H7 (cell line): Measurements from ENCODE around the gene ZNF438. TPM values are rescaled to one million over a fixed set of nuclear protein-coding genes. Genes with fewer than 3 reads are reported as not detected.
A peak's percentile ranks its signal among the peaks of the same experiment; 100 is the strongest.
"Not testable (repeated sequence)": the region's sequence is repeated elsewhere in the genome, so short reads cannot be mapped to it uniquely, and the experiment has no call there.

Experiments
- DNase-seq: peaks from one replicate; pipeline ENCODE4 v3.0.0; 2012
- H3K27me3 ChIP-seq: 2 replicates; pipeline ENCODE4 v1.6.0; 2011; ENCODE audit warnings: mild to moderate bottlenecking, low read length; ENCODE audit not compliant: control insufficient read depth, insufficient read depth
- H3K36me3 ChIP-seq: replicated peaks from 2 replicates; pipeline ENCODE4 v1.5.1; 2011; ENCODE audit warnings: low read length; ENCODE audit not compliant: control insufficient read depth, insufficient read depth
- H3K4me3 ChIP-seq: 2 replicates; pipeline ENCODE4 v1.5.1; 2011; ENCODE audit warnings: low read depth, mild to moderate bottlenecking, control low read depth, low read length, moderate library complexity; ENCODE audit not compliant: insufficient read depth
- total RNA-seq: library from RNA; depleted of rRNA; stranded (reverse); fragments of >200 nt; shearing (Covaris generic); gene quantifications from 2 replicates; pipeline ENCODE4 v1.2.3, GENCODE V29; 2014

ZNF438 gene
- total RNA-seq, 1 experiment from 2014 or later = 2.3 TPM

- no peak for DNase-seq
- Histone ChIP-seq H3K4me3 (no peak overlapping the region), H3K36me3 (no peaks in the 10 kb centered on the region), H3K27me3 (peaks cover 4% of the 10 kb centered on the region)
Observed at GRCh38 chr10:31033147-31033546, 1.5 kb upstream of the ZNF438 start.

GRCh38 chr10:31032258-31033132, 830 bp upstream of the ZNF438 start:
- Histone ChIP-seq H3K36me3 (no peaks in the 10 kb centered on the region), H3K27me3 (peaks cover 4% of the 10 kb centered on the region), H3K4me3 (peak overlapping the region; percentile 82)
- DNase-seq = peak; percentile 96

- no peak for DNase-seq
- Histone ChIP-seq H3K4me3 (peak overlapping the region; percentile 82), H3K27me3 (peaks cover 4% of the 10 kb centered on the region), H3K36me3 (no peaks in the 10 kb centered on the region)
Observed at GRCh38 chr10:31031205-31031557, 484 bp downstream of the ZNF438 start.

GRCh38 chr10:31030800-31031199, 865 bp downstream of the ZNF438 start:
- no peak for DNase-seq
- peaks cover 4% of the 10 kb centered on the region for H3K27me3 ChIP-seq

GRCh38 chr10:31030260-31030659, 1.4 kb downstream of the ZNF438 start:
- H3K36me3 ChIP-seq = no peaks in the 10 kb centered on the region
- peaks cover 4% of the 10 kb centered on the region for H3K27me3 ChIP-seq
- no peak overlapping the region for H3K4me3 ChIP-seq
- DNase-seq = no peak

More at GRCh38 chr10:31030800-31031199, 865 bp downstream of the ZNF438 start:
- Histone ChIP-seq H3K36me3 (no peaks in the 10 kb centered on the region), H3K4me3 (peak overlapping the region; percentile 82)

GRCh38 chr10:31028081-31028480, 3.6 kb downstream of the ZNF438 start:
- Histone ChIP-seq H3K27me3 (no peaks in the 10 kb centered on the region; the same call in none of the 2 replicates), H3K4me3 (no peak overlapping the region), H3K36me3 (no peaks in the 10 kb centered on the region)
- no peak for DNase-seq

- not testable (repeated sequence) for H3K36me3 ChIP-seq
Observed at GRCh38 chr10:31026279-31026678, 5.4 kb downstream of the ZNF438 start.

GRCh38 chr10:31025142-31025541, 6.5 kb downstream of the ZNF438 start:
- no peak for DNase-seq
- no peaks in the 10 kb centered on the region for H3K36me3 ChIP-seq
- H3K4me3 ChIP-seq = no peak overlapping the region
- no peaks in the 10 kb centered on the region; the same call in 1 of the 2 replicates for H3K27me3 ChIP-seq

More at GRCh38 chr10:31026279-31026678, 5.4 kb downstream of the ZNF438 start:
- not testable (repeated sequence) for H3K27me3 ChIP-seq, DNase-seq, H3K4me3 ChIP-seq

- no peak for DNase-seq
- Histone ChIP-seq H3K36me3 (no peaks in the 10 kb centered on the region), H3K27me3 (no peaks in the 10 kb centered on the region), H3K4me3 (no peak overlapping the region)
Observed at GRCh38 chr10:31023558-31023957, 8.1 kb downstream of the ZNF438 start.

- Histone ChIP-seq H3K4me3 (no peak overlapping the region), H3K27me3 (no peaks in the 10 kb centered on the region)
- no peak for DNase-seq
Observed at GRCh38 chr10:31020209-31020608, 11.5 kb downstream of the ZNF438 start.

GRCh38 chr10:31018962-31019361, 12.7 kb downstream of the ZNF438 start:
- Histone ChIP-seq H3K4me3 (no peak overlapping the region), H3K36me3 (no peaks in the 10 kb centered on the region), H3K27me3 (no peaks in the 10 kb centered on the region)
- no peak for DNase-seq

More at GRCh38 chr10:31020209-31020608, 11.5 kb downstream of the ZNF438 start:
- no peaks in the 10 kb centered on the region for H3K36me3 ChIP-seq

GRCh38 chr10:31018356-31018750, 13.3 kb downstream of the ZNF438 start:
- H3K27me3 ChIP-seq = no peaks in the 10 kb centered on the region
- no peaks in the 10 kb centered on the region for H3K36me3 ChIP-seq
- H3K4me3 ChIP-seq = no peak overlapping the region
- no peak for DNase-seq

GRCh38 chr10:31017534-31018355, 13.9 kb downstream of the ZNF438 start:
- H3K36me3 ChIP-seq = no peaks in the 10 kb centered on the region
- no peaks in the 10 kb centered on the region for H3K27me3 ChIP-seq
- no peak overlapping the region for H3K4me3 ChIP-seq
- no peak for DNase-seq

- H3K4me3 ChIP-seq = no peak overlapping the region
- no peaks in the 10 kb centered on the region for H3K36me3 ChIP-seq
- no peaks in the 10 kb centered on the region for H3K27me3 ChIP-seq
- no peak for DNase-seq
Observed at GRCh38 chr10:31014161-31014875, 17.3 kb downstream of the ZNF438 start.
